Measurements from ENCODE around the gene LRRC70.

LRRC70 gene

GRCh38 chr5:62588668-62589067, 10.0 kb downstream of the LRRC70 start:
- ChIA-PET POLR2A (no interaction called here), CTCF (no interaction called here)
- no peak for DNase-seq (ENCODE audit: low read depth, low spot score)
- no peak overlapping the region for H3K4me3 ChIP-seq (ENCODE audit: low read depth, low read length)
- TF ChIP-seq, protein P1, sequence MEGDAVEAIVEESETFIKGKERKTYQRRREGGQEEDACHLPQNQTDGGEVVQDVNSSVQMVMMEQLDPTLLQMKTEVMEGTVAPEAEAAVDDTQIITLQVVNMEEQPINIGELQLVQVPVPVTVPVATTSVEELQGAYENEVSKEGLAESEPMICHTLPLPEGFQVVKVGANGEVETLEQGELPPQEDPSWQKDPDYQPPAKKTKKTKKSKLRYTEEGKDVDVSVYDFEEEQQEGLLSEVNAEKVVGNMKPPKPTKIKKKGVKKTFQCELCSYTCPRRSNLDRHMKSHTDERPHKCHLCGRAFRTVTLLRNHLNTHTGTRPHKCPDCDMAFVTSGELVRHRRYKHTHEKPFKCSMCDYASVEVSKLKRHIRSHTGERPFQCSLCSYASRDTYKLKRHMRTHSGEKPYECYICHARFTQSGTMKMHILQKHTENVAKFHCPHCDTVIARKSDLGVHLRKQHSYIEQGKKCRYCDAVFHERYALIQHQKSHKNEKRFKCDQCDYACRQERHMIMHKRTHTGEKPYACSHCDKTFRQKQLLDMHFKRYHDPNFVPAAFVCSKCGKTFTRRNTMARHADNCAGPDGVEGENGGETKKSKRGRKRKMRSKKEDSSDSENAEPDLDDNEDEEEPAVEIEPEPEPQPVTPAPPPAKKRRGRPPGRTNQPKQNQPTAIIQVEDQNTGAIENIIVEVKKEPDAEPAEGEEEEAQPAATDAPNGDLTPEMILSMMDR (IDR thresholded peaks at IDR 0.05; ENCODE audit: insufficient read depth, low read length, missing control alignments) = no peak

GRCh38 chr5:62589504-62589903, 10.9 kb downstream of the LRRC70 start:
- H3K4me3 ChIP-seq (ENCODE audit: low read depth, low read length) = no peak overlapping the region
- ChIA-PET CTCF (interaction anchor here (1.6 kb wide), 1 partner anchor 15 kb away, joined by 4 read pairs; no protein-coding TSS in a partner anchor), POLR2A (no interaction called here)
- no peak for DNase-seq (ENCODE audit: low read depth, low spot score)
- TF ChIP-seq, protein P1 (IDR thresholded peaks at IDR 0.05; ENCODE audit: insufficient read depth, low read length, missing control alignments) = no peak

DNA sequence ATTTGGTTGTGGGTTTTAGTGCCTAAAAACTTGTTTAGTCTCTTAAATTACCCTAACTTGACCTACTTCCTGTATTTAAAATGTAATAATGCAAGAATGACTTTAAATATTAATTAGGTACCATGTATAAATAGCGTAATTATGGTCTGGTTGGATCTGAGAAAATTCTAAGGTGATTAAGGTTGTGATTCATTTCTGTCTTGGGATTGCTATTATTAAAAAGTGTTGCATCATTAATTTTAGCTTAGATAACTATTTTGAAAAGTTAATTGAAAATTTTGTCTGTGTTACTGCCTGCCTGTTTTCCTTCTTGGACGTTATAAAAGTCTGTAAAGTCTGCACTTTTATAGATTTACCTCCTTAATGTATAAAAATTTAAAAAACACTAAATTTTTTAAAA, 11.8 kb downstream of the LRRC70 start:
- no peak overlapping the region for H3K4me3 ChIP-seq (ENCODE audit: low read depth, low read length)
- TF ChIP-seq, protein P1 (IDR thresholded peaks at IDR 0.05; ENCODE audit: insufficient read depth, low read length, missing control alignments) = no peak
- CTCF ChIA-PET = interaction anchor here (1.6 kb wide), 1 partner anchor 16 kb away, joined by 4 read pairs; no protein-coding TSS in a partner anchor
- POLR2A ChIA-PET = no interaction called here
- DNase-seq (ENCODE audit: low read depth, low spot score) = no peak

DNA sequence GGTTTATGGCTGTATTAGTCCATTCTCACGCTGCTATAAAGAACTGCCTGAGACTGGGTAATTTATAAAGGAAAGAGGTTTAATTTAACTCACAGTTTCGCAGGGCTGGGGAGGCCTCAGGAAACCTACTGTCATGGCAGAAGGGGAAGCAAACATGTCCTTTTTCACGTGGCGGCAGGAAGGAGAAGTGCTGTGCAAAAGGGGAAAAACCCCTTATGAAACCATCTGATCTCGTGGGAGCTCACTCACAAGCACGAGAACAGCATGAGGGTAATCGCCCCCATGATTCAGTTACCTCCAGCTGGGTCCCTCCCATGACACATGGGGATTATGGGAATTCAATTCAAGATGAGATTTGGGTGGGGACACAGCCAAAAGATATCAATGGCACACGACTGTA, 13.9 kb downstream of the LRRC70 start:
- no peak for DNase-seq (ENCODE audit: low read depth, low spot score)
- ChIA-PET CTCF (no interaction called here), POLR2A (no interaction called here)
- H3K4me3 ChIP-seq (ENCODE audit: low read depth, low read length) = no peak overlapping the region
- TF ChIP-seq, protein P1 (IDR thresholded peaks at IDR 0.05; ENCODE audit: insufficient read depth, low read length, missing control alignments) = no peak

DNA sequence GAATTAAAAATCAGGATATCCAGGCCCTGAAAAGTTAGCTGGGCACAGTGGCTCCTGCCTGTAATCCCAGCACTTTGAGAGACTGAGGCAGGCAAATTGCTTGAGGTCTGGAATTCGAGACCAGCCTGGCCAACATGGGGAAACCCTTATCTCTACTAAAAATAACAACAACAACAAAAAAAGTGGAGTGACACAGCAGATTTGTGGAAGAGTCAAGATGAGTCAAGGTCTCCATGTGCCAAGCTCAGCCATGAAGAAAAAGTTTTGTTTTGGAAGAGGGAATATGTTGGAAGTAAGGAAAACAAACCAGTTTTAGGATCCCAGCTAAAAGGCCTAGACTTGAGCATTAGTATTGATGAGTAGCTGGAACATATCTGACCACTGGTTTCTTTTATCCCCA, 14.7 kb downstream of the LRRC70 start:
- H3K4me3 ChIP-seq (ENCODE audit: low read depth, low read length) = no peak overlapping the region
- POLR2A ChIA-PET = no interaction called here
- TF ChIP-seq, protein P1 (IDR thresholded peaks at IDR 0.05; ENCODE audit: insufficient read depth, low read length, missing control alignments) = no peak
- DNase-seq (ENCODE audit: low read depth, low spot score) = no peak
- CTCF ChIA-PET = no interaction called here

- ChIA-PET CTCF (no interaction called here), POLR2A (no interaction called here)
- DNase-seq (ENCODE audit: low read depth, low spot score) = no peak
- H3K4me3 ChIP-seq (ENCODE audit: low read depth, low read length) = no peak overlapping the region
- TF ChIP-seq, protein P1 (IDR thresholded peaks at IDR 0.05; ENCODE audit: insufficient read depth, low read length, missing control alignments) = no peak
Observed at GRCh38 chr5:62594364-62594984, 15.9 kb downstream of the LRRC70 start.

All from AG04449 (cell line).